Activated CD4-positive, CD25-positive, alpha-beta regulatory T cell treated with anti-CD3 and anti-CD28 coated beads, Interleukin-2, amount 50 U/mL, for 16 hours (primary cell): ENCODE results near the gene RNF17.
"Not testable (repeated sequence)": the region's sequence is repeated elsewhere in the genome, so short reads cannot be mapped to it uniquely, and the experiment has no call there.

Experiments
- DNase-seq: peaks from one replicate; pipeline ENCODE4 v3.0.0-alpha.2; 2020; ENCODE audit warnings: low read depth, low spot score

RNF17 gene

GRCh38 chr13:24745516-24745860, 18.5 kb upstream of the RNF17 start:
- DNase-seq, result no peak

GRCh38 chr13:24745861-24746617, 17.9 kb upstream of the RNF17 start:
- no peak for DNase-seq

GRCh38 chr13:24746618-24747247, 17.2 kb upstream of the RNF17 start:
- no peak for DNase-seq

- DNase-seq, result no peak
These were observed 16.5 kb upstream of the RNF17 start for GRCh38 chr13:24747248-24748060.

DNA sequence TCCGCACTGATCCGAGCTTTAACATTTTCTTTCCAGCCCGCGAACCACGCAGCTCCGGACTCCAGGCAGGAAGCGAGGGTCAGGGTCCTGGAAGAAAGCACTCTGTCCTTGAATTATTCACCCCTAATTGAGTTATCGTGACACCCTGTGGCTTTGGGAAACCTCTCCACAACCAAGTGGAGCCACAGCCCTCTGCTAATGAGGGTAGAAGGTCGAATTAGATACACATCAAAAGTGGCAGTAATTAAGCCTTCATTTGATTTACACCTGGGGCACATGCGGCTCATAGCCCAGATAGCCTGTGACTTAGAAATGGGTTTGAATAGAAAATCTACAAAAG, 15.9 kb upstream of the RNF17 start:
- no peak for DNase-seq

GRCh38 chr13:24759197-24759596, 4.8 kb upstream of the RNF17 start:
- no peak for DNase-seq

- DNase-seq, result no peak
These were observed 284 bp downstream of the RNF17 start for GRCh38 chr13:24764276-24764630.

GRCh38 chr13:24777171-24777570, 13.2 kb downstream of the RNF17 start:
- no peak for DNase-seq

- no peak for DNase-seq
These were observed 20.4 kb downstream of the RNF17 start for GRCh38 chr13:24784319-24784718.

DNA sequence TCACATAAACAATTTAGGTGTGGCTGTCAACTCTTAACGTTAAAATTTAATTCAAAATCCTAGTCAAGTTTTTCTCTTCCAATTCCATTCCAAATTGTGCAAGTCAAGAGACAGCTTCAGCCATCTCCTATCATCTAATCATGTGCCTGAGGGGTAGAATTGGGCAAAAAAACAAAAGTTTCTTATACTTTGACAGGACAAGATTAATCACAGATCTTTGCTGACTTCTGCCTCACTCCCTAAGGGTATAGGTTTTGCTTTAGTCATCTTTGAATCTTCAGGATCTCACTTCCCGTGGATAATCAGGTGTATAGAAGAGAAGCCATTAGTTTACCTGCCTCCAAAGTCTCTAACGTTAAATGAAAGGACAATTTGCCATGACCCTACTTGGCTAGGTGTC, 24.6 kb downstream of the RNF17 start:
- DNase-seq, result no peak

DNA sequence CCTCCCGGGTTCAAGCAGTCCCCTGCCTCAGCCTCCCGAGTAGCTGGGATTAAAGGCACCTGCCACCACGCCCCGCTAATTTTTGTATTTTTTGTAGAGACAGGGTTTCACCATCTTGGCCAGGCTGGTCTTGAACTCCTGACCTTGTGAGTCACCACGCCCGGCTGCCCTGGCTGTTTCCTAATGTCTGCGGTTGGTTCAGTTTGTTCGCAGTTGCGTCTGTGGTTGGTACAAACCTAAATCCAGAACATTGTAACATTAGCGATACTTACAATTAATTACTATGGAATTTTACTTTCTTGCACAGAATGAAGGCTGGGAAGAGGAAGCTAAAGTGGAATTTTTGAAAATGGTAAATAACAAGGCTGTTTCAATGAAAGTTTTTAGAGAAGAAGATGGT, 38.1 kb downstream of the RNF17 start:
- no peak for DNase-seq

- DNase-seq, result no peak
These were observed 57.2 kb downstream of the RNF17 start for GRCh38 chr13:24821207-24821606.

DNA sequence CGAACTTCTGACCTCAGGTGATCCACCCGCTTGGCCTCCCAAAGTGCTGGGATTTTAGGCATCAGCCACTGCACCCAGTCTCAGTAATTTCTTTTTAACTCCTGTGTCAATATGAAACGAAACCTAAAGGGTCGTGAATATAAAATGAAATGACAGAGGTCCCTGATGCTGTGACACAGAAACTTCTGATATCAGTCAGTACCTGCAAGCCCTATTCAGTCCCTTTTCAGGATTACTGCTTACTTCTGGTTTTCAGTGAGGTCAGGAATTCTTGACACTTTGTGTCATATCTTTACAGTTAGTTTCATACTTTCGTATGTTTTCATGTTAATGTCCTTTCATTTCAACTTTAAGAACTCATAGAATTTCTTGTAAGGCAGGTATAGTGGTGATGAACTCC, 58.7 kb downstream of the RNF17 start:
- no peak for DNase-seq

- DNase-seq, result not testable (repeated sequence)
These were observed 59.2 kb downstream of the RNF17 start for GRCh38 chr13:24823122-24823710.

DNA sequence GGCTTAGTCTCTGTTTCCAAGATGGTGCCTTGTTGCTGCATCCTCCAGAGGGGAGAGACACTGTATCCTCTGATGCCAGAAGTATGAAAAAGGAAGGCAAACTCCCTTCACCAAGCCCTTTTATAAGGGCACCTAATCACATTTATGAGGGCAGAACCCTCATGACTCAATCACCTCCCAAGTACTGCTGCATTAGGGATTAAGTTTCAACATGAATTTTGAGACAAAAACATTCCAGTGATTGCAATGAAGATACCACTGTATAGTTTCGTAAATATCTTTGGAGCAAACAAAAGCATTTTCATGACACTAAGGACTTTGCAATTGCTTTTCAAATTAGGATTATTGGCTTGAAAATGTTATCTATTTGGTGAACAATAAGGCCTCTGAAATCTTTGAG, 63.8 kb downstream of the RNF17 start:
- DNase-seq, result no peak

DNA sequence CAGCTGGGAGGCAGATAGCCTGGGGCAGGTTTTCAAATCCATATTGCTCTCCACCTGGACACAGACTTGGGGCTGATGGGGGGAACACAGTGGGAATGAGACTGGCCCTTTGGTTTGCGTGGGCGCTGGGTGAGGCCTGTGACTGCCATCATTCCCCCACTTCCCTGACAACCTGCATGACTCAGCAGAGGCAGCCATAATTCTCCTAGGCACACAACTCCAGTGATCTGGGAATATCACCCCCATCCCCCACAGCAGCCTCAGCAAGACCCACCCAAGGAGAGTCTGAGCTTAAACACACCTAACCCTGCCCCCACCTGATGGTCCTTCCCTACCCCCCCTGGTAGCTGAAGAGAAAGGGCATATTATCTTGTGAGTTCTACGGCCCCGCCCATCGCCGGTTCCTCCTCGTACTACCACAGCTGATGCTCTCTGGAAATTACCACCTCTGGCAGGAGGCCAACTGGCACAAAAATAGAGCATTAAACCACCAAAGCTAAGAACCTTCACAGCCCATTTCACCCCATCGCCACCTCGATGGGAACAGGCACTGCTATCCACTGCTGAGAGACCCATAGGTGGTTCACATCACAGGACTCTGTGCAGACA, 71.0 kb downstream of the RNF17 start:
- no peak for DNase-seq

DNA sequence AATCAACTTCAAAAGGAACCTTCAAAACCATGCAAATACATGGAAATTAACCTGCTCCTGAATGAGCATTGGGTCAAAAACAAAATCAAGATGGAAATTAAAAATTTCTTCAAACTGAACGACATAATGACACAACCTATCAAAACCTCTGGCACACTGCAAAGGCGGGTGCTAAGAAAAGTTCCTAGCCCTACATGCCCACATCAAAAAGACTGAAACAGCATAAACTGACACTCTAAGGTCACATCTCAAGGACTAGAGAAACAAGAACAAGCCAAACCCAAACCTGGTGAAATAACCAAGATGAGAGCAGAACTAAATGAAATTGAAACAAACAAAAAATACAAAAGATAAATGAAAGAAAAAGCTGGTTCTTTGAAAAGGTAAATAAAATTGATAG, 73.6 kb downstream of the RNF17 start:
- not testable (repeated sequence) for DNase-seq

- DNase-seq, result no peak
These were observed 78.7 kb downstream of the RNF17 start for GRCh38 chr13:24842549-24843274.

GRCh38 chr13:24851546-24851945, 87.6 kb downstream of the RNF17 start:
- no peak for DNase-seq

DNA sequence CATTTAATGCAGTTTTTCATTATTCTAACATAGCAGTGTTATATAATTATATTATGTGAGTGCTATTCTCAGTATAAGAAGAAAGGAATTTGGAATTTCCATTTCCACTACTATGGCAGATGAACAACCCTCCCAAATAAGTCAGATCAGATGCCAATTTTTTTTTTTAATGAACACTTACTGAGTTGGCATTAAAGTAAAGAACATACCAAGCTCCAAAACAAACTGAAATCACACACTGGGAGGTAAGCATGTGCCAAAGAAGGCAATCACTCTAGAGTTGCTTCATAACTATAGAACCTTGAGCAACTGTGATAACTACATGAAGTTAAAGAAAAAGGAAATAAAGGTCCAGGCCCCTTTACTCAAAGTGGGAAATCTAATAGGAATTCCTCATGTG, 90.3 kb downstream of the RNF17 start:
- DNase-seq, result no peak

DNA sequence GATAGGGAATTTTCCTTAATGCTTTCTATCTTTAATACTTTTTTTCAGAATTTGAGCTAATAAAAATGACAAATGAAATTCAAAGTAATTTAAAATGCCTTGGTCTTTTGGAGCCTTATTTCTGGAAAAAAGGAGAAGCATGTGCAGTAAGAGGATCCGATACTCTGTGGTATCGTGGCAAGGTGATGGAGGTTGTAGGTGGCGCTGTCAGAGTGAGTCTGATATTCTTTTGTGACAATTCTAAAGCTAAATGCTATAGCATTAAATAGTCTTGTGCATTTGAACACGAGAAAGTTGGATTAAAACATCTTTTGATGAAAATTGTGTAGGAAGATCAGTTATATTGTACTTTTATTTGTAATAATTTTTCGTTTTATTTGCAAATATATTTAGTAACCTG, 95.0 kb downstream of the RNF17 start:
- no peak for DNase-seq
